CD14-positive monocyte (primary cell): ENCODE measurements around the gene AGK. TPM values are rescaled to one million over a fixed set of nuclear protein-coding genes. Genes with fewer than 3 reads are reported as not detected.

Source experiments
- DNase-seq, 3 donors: peaks; one replicate each; pipeline ENCODE4 v3.0.0-alpha.2; 2011 to 2022
- H2AFZ ChIP-seq: 2 replicates; pipeline ENCODE4 v1.6.0; 2012; ENCODE audit warnings: mild to moderate bottlenecking, low read depth, low read length, inconsistent platforms; ENCODE audit not compliant: insufficient read depth, poor library complexity, severe bottlenecking
- H3K27ac ChIP-seq, 2 donors: 1 replicate in 1 of 2; 2 replicates in 1 of 2; pipeline ENCODE4 v1.5.1; 2012 to 2013; ENCODE audit warnings: low read length in 2 of 2, control low read depth in 1 of 2, inconsistent platforms in 1 of 2, low read depth in 1 of 2, mild to moderate bottlenecking in 1 of 2
- H3K27me3 ChIP-seq, 2 donors: one replicate each; pipeline versions ENCODE4 v1.6.0 to v1.6.1; 2011 to 2013; ENCODE audit warnings: low read length in 2 of 2; ENCODE audit not compliant: control insufficient read depth in 2 of 2, insufficient read depth in 2 of 2
- H3K36me3 ChIP-seq, 2 donors: replicated peaks in 1 of 2; 1 replicate in 1 of 2; 2 replicates in 1 of 2; pipeline versions ENCODE4 v1.5.1 to v1.6.1; 2012 to 2013; ENCODE audit warnings: low read length in 2 of 2, control low read depth in 1 of 2, inconsistent platforms in 1 of 2, mild to moderate bottlenecking in 1 of 2; ENCODE audit not compliant: insufficient read depth in 2 of 2, control insufficient read depth in 1 of 2
- H3K4me1 ChIP-seq, 2 donors: 1 replicate in 1 of 2; 2 replicates in 1 of 2; pipeline versions ENCODE4 v1.5.1 to v1.6.1; 2012 to 2013; ENCODE audit warnings: low read length in 2 of 2, control low read depth in 1 of 2, inconsistent platforms in 1 of 2, mild to moderate bottlenecking in 1 of 2, moderate library complexity in 1 of 2; ENCODE audit not compliant: insufficient read depth in 2 of 2, control insufficient read depth in 1 of 2
- H3K4me2 ChIP-seq: replicated peaks from 2 replicates; pipeline ENCODE3; 2012; ENCODE audit warnings: low read length, moderate library complexity, mild to moderate bottlenecking; ENCODE audit not compliant: poor library complexity, severe bottlenecking; ENCODE audit errors: extremely low read depth
- H3K4me3 ChIP-seq, 3 experiments: fragments of 200-600 bp in 1 of 3; sonication (generic) in 1 of 3; replicated peaks in 1 of 3; 1 replicate in 2 of 3; 2 replicates in 1 of 3; pipeline ENCODE4 v1.5.1; 2011 to 2013; ENCODE audit warnings: low read length in 3 of 3, mild to moderate bottlenecking in 3 of 3, control low read depth in 2 of 3, low read depth in 2 of 3, inconsistent platforms in 1 of 3, moderate library complexity in 1 of 3
- H3K79me2 ChIP-seq: 2 replicates; pipeline ENCODE4 v1.6.0; 2012; ENCODE audit warnings: mild to moderate bottlenecking, control low read depth, inconsistent platforms, low read length, moderate library complexity; ENCODE audit not compliant: insufficient read depth
- H3K9ac ChIP-seq: 2 replicates; pipeline ENCODE4 v1.6.0; 2017; ENCODE audit warnings: low read length, mild to moderate bottlenecking; ENCODE audit not compliant: insufficient read depth, poor library complexity, severe bottlenecking
- H3K9me3 ChIP-seq, 2 donors: replicated peaks in 1 of 2; 1 replicate in 1 of 2; 2 replicates in 1 of 2; pipeline versions ENCODE4 v1.5.1 to v1.6.1; 2012 to 2013; ENCODE audit warnings: low read length in 2 of 2, control low read depth in 1 of 2; ENCODE audit not compliant: control insufficient read depth in 1 of 2, insufficient read depth in 1 of 2
- H4K20me1 ChIP-seq: 2 replicates; pipeline ENCODE4 v1.6.0; 2012; ENCODE audit warnings: mild to moderate bottlenecking, low read length, control low read depth, moderate library complexity; ENCODE audit not compliant: insufficient read depth
- H3K27ac Mint-ChIP-seq, 7 donors: one replicate each; pipeline ENCODE4 v1.8.0; 2020; ENCODE audit warnings: mild to moderate bottlenecking in 7 of 7, mixed read lengths in 7 of 7, moderate library complexity in 6 of 7, inconsistent platforms in 2 of 7
- H3K27me3 Mint-ChIP-seq, 3 donors: one replicate each; pipeline ENCODE4 v1.8.0; 2021 to 2022; ENCODE audit warnings: low read depth in 3 of 3, mild to moderate bottlenecking in 3 of 3, mixed read lengths in 3 of 3, moderate library complexity in 3 of 3, inconsistent platforms in 1 of 3
- H3K36me3 Mint-ChIP-seq, 2 donors: one replicate each; pipeline ENCODE4 v1.8.0; 2020; ENCODE audit warnings: mixed read lengths in 2 of 2, inconsistent platforms in 1 of 2, mild to moderate bottlenecking in 1 of 2
- H3K4me1 Mint-ChIP-seq: one replicate; pipeline ENCODE4 v1.8.0; 2020; ENCODE audit warnings: mild to moderate bottlenecking, mixed read lengths
- H3K4me3 Mint-ChIP-seq, 2 donors: one replicate each; pipeline ENCODE4 v1.8.0; 2020; ENCODE audit warnings: mild to moderate bottlenecking in 2 of 2, mixed read lengths in 2 of 2, moderate library complexity in 1 of 2
- H3K9me3 Mint-ChIP-seq, 7 donors: one replicate each; pipeline ENCODE4 v1.8.0; 2020 to 2022; ENCODE audit warnings: mixed read lengths in 7 of 7, mild to moderate bottlenecking in 6 of 7, moderate library complexity in 6 of 7, inconsistent platforms in 2 of 7
- CTCF ChIP-seq: fragments of 200-600 bp; IDR thresholded peaks from one replicate; pipeline ENCODE4 v1.8.0; 2022; ENCODE audit warnings: antibody characterized with exemption, mild to moderate bottlenecking
- WGBS: methylation state at CpG from one replicate; pipeline ENCODE4 v1.1.5; 2013; ENCODE audit warnings: missing lambda C conversion rate; ENCODE audit not compliant: insufficient coverage; 5-methylcytosine and 5-hydroxymethylcytosine counted together
- intact Hi-C, 2 donors: fragments of 100-400 bp; cut with micrococcal nuclease; formaldehyde crosslinking; loops; one replicate each; pipeline versions ENCODE4 v1.15.0 to v1.15.1; 2023
- polyA plus RNA-seq, 3 donors: library from polyadenylated mRNA; depleted of rRNA in 1 of 3; unstranded in 2 of 3; stranded (reverse) in 1 of 3; fragments of 300-500 nt in 2 of 3; fragments of >200 nt in 1 of 3; fragmentation: Illumina TruSeq in 2 of 3; gene quantifications; 1 replicate in 2 of 3; 2 replicates in 1 of 3; pipeline ENCODE4 v1.2.3, GENCODE V29; 2012 to 2021

The AGK gene
- polyA plus RNA-seq, 3 donors, result 10.0 to 11.0 (median 11.0) TPM

- Histone ChIP-seq H3K4me2 (no peak overlapping the region), H3K4me3 (no peak overlapping the region), H3K36me3 (peaks cover 1 to 21% of the 10 kb centered on the region in 2 donors), H3K27ac (peak overlapping the region in 1 of 2 donors; percentile 75), H4K20me1 (no peaks in the 10 kb centered on the region), H3K79me2 (no peaks in the 10 kb centered on the region), H3K27me3 (no peaks in the 10 kb centered on the region), H3K9ac (no peak overlapping the region), H3K9me3 (no peaks in the 10 kb centered on the region), H2AFZ (no peak overlapping the region), H3K4me1 (peaks cover 45 to 48% of the 10 kb centered on the region in 2 donors)
- WGBS, result 89% methylated on average over 6 of the region's 6 CpGs
- Mint-ChIP-seq H3K27me3 (no peaks in the 10 kb centered on the region), H3K27ac (peak overlapping the region in 3 of 7 donors; percentile 79 to 94 (median 84)), H3K4me1 (peaks cover 46% of the 10 kb centered on the region), H3K9me3 (no peaks in the 10 kb centered on the region), H3K36me3 (peaks cover 14 to 23% of the 10 kb centered on the region in 2 donors), H3K4me3 (no peak overlapping the region)
- no peak for DNase-seq
- intact Hi-C loops, result loop anchor here in 1 of 2 donors (10.0 kb wide), 3 partner anchors 45 to 285 kb away; partner anchors contain the start of genes CLEC5A, DENND11, SSBP1 and WEE2
- no peak for TF ChIP-seq CTCF
These were observed 108.3 kb downstream of the AGK start for GRCh38 chr7:141659501-141659900.

- H3K4me2 ChIP-seq, result peak overlapping the region; percentile 17
- Mint-ChIP-seq H3K36me3 (peaks cover 18 to 28% of the 10 kb centered on the region in 2 donors), H3K4me3 (peak overlapping the region in 1 of 2 donors; percentile 59), H3K4me1 (peaks cover 44% of the 10 kb centered on the region), H3K27me3 (no peaks in the 10 kb centered on the region), H3K27ac (peak overlapping the region; percentile 79 to 94 (median 85)), H3K9me3 (no peaks in the 10 kb centered on the region)
- peak overlapping the region in 1 of 3 experiments; percentile 3 for H3K4me3 ChIP-seq
- DNase-seq, result peak; percentile 80 to 90 (median 85)
- H4K20me1 ChIP-seq, result no peaks in the 10 kb centered on the region
- H3K9ac ChIP-seq, result no peak overlapping the region
- H3K36me3 ChIP-seq, result peaks cover 6 to 28% of the 10 kb centered on the region in 2 donors
- no peaks in the 10 kb centered on the region for H3K79me2 ChIP-seq
- no peaks in the 10 kb centered on the region for H3K27me3 ChIP-seq
- peak overlapping the region; percentile 18 for H2AFZ ChIP-seq
- peaks cover 45 to 48% of the 10 kb centered on the region in 2 donors for H3K4me1 ChIP-seq
- peak overlapping the region; percentile 4 to 75 for H3K27ac ChIP-seq
- intact Hi-C loops, result no loop called here
- TF ChIP-seq CTCF, result no peak
- H3K9me3 ChIP-seq, result no peaks in the 10 kb centered on the region
- WGBS, result 0% methylated on average over 1 of the region's 4 CpGs
These were observed 109.0 kb downstream of the AGK start for GRCh38 chr7:141660259-141660658.
